Renal cortex interstitium (tissue), 11 donors: ENCODE measurements around the gene GCLC. TPM values are rescaled to one million over a fixed set of nuclear protein-coding genes. Genes with fewer than 3 reads are reported as not detected.

Source experiments
- DNase-seq, 11 donors: peaks; one replicate each; pipeline ENCODE4 v3.0.0-alpha.2; 2013; ENCODE audit warnings: low read depth in 9 of 11, low spot score in 4 of 11; ENCODE audit errors: extremely low read depth in 1 of 11
- polyA plus RNA-seq, 3 donors: library from polyadenylated mRNA; unstranded; fragments of 120-200 nt; gene quantifications; one replicate each; pipeline ENCODE4 v1.2.1, GENCODE V29; 2013; ENCODE audit not compliant: insufficient read length in 3 of 3

The GCLC gene
- polyA plus RNA-seq, 3 donors = 20.5 to 26.1 (median 24.9) TPM

DNA sequence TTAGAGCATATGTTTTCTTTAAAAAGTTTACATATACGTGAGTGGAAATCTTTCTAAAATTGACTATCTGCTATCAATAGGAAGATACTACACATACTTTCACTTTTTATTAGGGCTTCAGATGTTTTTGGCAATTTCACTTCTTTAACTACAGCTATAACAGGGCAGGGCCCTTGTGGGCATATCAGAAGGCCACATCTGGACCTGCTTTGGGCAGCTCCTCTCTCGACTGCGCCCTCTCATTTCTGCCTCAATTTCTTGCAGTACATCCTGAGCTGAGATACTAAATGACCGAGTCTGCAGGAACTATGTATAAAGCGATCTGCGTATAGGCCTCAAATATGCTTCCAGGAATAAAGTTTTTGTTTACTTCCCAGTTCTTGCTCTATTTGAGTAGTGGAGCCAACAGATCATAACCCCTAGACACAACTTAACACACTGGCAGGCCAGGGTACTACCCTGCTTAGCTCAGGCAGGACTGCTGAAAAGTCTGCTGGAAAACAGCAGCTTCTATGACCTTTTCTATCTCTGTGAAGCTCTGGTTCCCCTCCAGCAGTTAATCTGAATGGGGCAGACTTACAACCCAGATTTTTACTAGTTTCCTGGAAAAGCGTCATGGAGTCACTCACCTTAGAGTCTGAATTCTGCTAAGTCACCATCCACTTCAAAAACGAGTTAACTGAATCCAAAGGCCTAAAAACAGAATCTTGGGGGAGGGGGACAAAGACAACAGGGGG lies 12.7 kb downstream of the GCLC start:
- no peak for DNase-seq

DNA sequence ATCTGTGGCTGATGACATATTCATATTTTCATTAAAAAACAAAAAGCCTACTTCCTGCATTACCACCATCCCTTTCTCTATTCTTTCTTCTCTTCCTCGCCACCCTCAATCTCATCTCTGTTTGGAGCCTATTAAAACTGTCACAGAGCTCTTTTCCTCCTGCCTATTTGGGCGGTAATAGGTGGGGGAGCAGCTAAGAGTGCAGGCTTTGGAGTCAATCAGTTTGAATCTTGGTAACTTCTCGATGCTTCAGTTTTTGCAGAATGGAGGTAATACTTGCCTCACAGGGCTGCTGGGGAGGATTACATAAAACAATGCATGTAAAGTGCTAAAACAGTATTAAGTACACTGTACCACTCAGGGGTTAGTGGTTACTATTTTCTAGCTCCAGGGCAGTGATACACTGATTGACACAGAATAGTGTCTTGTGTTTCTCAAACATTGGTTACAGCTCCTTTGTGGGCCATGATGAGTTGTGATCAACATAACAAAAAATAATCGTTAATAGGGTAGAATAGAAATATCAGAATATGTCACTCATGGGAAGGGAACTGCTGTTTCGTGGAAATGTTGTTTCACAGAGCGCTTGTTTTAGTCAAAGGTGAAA lies 14.0 kb downstream of the GCLC start:
- no peak for DNase-seq

DNA sequence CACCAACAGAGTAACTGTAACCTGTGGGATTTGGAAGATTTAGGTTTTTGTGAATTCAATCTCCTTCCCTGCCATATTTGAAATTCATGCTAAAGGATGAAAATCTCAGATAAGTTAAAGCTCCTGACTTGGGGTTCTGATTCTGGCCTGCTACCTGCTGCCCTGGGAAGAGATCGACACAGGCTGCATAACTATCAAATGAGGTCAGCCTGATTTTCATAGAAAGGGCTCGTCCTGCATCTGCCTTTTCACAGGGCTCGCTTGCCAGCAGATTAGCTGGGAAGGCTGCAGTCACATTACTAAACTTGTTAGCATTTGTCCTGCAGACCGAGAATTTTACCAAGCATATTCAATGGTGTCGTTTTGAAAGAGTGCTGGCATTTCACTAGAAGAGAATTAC lies 14.6 kb downstream of the GCLC start:
- no peak for DNase-seq

DNA sequence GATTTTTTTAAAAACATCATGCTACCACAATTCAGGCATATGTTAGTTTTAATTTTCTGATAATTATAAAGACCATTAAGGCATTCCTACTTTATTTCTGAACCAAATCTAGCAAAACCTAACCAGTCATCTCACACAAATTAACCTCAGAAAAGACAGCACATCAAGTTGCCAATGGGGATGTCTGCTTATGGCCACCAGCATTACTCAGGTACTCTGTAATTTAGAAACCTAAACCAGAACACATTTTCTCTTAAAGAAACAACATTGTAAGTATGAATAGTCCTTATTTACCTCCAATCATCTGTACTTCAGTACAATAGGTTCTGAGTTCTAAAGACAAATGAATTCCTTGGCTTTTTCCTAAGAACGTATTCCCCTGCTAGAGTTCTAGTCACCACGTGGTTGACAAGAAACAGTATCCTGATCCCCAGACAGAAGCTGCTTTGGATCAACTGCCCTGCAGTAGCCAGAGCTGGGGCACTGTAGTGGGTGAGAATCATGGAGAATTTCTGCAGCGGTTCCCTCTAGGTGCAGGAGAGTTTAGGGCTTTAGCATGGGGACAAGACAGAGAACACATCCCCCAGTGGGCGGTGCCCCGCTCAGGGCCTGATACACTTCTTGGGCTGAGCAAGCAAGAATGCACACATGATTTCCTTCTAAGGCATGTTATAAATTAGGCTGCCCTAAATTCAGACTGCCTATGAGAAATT lies 15.4 kb downstream of the GCLC start:
- DNase-seq = no peak

DNA sequence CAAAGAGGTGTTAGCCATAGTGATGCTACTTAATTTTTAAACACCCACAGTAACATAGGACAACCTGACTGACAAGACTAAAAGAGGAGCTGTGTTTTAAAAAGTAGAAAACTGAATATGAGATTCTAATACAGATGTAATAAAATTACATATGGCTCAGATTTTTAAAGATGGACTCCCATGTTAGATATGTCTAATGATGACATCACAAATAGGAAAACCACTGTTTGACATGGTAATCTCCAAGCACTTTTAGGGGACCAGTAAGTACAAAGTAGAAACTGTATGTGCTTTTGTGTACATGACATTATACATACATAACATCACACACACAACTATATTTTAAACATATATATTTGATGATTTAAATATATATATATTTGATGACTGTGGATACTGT lies 16.8 kb downstream of the GCLC start:
- DNase-seq = no peak

DNA sequence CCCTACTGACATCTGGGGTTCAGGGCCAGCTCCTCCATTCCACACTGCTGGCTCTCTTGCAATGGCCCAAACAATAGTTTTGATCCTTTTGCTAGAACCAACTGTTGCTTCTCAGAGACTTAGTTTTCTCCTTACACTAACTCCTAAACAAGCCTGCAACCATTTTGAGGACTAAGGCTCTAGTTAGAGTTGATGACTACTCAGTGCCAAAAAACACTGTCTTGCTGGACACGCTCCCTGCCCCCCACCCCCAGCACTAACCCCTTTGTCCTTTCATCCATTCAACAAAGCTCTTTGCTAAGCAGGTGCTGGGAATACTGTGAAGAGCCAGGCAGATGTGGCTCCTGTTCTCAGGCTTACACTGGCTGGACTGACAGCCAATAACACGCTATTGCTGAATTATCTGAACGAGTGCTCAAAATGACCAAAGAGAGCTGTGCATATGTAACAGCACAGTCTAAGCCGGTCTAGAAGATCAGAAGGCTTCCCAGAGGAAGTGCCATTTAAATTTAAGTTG lies 17.6 kb downstream of the GCLC start:
- no peak for DNase-seq

DNA sequence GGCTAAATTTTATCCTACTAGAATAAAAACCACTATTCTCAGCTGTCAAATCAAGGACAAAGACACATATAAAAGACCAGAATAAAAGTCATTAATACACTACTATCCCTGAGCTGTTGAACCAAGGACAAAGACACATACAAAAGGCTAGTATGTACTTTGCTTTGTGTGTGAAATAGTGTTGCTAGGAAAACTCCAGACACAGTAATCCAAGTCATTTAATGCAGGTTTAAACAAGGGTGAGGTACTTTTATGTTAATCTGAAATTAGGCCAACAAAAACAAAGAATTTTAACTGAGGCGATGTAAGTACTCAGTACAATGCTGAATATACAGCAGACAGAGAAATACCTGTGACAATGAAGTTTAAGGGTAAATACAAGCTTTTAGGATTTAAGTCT lies 18.9 kb downstream of the GCLC start:
- DNase-seq = no peak

DNA sequence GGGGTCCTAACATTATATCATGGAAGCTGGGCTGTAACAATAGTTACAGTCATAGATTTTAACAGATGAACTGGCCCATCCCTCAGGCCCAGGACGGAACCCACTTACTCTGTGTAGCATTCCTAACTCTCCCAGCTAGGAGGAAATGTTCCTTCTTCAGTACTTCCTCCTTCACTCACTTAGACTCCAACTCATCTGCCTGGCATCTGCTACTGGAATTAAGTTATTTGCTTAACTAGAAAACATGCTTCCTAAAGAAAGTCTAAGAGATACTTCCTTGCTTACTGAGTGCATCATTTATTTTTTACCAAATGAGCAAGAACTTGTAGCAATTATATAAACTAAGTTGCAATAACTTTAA lies 20.5 kb downstream of the GCLC start:
- no peak for DNase-seq

DNA sequence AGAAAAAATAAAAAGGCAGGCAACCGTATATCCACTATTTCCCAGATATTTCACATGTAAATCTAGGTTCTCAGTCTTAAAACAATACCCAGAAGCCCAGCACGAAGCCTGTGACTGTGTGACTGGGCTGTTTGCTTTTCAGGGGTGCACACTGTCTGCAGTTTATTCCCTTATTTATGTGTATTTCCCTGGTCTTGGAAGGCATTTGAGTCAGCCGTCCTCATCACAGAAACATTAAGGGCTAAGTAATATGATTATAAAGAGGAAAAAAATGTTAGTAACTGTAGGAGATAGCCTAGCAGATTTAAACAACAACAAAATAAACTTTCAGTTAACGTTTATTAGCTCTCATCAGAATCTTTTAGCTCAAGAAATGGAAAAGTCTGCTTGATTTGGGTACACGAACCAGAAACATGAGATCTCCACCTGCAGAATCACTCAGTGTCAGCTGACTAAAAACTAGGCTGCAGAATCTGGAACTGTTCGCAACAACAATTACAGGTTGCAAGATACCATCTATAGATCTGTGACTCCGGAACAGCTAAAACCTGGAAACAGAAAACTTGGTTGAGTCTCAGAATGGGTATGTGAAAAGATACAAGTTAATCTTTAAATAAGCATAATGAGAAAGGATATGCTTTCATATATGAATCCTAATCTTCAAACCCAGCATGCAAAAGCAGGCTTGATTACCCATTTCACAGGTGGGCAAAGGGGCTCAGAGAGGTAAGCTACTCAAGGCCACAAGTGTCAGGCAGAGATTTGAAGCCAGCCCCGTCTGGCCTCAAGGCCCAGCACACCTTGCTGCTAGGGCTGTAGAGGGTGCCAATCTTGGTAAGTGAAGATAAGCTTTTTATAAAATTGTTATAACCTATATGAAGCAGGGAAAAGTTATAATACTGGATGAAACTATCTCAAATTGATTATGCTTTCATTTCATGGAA lies 21.1 kb downstream of the GCLC start:
- DNase-seq = no peak

DNA sequence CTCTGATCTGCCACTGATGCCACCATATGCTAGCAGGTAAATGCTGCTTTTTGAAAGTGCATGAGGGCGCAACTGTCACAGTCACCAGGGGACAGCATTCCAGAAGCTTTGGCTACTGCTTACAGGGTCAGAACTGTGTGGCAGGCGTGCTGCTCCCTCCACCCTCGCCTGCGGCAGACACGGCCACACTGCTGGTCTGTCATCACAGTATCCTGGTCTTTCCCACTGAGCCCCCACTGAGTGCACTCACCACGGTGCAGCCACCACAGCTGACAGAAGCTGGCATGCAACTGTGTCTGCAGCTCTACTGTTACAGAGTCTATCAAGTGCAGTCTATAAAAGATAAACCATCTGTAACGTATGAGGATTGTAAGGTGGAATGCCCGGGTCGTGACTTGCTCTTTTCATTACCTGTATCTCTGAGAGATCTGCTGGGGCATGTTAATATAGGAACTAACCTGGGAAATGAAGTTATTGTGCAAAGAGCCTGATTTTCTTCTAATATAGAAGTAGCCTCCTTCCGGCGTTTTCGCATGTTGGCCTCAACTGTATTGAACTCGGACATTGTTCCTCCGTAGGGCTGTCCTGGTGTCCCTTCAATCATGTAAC lies 24.5 kb downstream of the GCLC start:
- DNase-seq = no peak

DNA sequence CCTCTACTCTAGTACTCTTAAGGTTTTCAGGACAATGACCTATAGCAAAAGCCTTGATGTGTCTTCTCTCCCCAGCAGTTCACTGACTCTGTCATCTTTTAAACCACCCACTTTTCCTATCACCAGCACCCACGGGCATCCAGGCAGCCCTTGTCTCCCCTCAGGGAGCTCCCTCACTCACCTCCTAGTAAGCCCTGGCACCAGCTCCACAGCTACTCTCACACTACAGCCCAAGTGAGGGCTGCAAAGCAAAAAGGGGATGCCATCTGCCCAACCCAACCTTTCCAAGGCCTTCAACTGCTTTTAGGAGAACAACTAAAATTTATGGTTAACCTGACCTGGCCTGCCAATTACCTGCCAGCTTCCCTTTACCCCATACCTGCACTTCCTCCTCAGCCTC lies 26.0 kb downstream of the GCLC start:
- DNase-seq = no peak

DNA sequence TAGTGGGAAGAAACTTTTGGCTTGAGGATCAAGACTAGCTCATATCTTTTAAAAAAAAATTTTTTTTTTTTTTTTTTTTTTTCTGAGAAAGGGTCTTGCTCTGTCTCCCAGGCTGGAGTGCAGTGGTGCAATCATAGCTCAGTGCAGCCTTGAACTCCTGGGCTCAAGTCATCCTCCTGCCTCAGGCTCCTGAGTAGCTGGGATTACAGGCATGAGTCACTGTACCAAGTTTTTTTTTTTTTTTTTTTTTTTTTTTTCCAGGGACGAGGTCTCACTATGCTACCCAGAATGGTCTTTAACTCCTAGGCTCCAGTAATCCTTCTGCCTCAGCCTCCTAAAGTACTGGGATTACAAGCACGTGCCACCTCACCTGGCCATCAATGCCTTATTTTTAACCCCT lies 27.9 kb downstream of the GCLC start:
- DNase-seq = no peak

DNA sequence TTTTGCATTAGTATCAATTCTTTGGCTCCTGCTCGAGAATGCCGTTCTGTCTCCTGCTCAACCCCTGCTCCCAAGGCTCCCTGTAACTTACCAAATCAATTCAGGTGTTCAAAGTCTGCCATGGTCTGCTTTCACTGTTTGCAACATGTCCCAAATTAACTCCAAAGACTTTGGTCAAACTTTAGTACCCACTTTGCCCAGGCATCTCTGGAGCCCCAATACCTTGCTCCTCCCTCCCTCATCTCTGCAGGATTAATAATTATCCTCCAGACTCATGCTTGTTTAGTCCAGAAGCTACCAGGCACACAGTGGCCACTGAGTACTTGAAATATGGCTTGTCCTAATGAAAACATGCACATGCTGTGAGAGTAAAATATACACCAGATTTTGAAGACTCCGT lies 30.2 kb downstream of the GCLC start:
- DNase-seq = no peak

DNA sequence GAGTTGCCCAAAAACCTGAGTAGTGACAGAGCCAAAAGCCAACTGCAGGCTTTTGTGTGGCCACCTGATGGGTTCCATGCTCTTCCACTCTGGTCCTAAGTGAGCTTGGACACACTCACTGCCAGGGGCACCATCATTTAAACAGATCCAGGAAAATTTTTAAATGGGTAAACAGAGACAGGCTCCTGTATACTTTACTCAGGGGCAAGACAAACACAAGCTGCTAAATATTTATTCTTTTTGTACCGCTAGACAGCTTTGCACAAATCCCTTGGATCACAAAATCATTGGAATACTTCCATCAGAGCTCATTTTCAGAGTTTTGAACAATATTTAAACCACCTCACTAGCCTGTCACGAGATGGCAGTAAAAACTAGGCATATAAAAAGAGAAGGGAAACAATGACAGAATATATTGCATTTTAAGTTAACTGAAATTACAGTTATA lies 31.4 kb downstream of the GCLC start:
- no peak for DNase-seq

DNA sequence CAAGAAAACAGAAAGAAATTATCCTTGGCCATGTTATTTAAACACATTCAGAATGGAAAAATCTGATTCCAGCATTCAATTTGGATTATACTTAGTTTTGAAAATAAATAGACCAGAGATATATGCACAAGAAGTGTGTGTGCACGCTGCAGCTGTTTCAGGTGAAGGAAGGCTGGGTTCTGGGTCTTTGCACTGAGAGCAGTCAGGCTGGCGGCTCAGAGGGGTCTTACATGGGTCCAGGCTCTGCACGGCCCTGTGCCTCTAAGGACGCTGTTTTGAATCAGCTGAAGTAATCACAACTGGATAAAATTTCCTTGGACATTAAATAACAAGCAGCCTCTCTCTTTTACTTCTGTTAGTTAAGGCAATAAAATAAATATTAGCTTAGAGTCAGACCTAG lies 31.8 kb downstream of the GCLC start:
- DNase-seq = no peak

DNA sequence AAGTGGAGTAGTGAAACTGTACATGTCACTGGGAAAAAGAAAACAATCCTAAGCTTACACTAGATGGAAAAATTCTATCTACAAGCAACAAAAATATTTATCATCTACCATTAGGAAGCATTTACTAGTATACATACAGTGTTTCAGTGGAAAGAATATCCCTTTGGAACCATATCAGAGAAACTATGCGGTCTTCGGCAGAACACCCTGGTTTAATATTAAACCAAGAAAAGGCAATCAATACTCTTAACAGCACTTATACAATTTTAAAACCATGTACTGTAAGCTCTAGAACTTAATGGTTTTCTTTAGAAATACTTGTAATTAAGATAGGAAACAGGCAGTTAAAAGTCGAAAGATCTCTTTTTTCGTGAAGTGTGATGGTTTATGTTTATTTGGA lies 32.3 kb downstream of the GCLC start:
- DNase-seq = no peak

DNA sequence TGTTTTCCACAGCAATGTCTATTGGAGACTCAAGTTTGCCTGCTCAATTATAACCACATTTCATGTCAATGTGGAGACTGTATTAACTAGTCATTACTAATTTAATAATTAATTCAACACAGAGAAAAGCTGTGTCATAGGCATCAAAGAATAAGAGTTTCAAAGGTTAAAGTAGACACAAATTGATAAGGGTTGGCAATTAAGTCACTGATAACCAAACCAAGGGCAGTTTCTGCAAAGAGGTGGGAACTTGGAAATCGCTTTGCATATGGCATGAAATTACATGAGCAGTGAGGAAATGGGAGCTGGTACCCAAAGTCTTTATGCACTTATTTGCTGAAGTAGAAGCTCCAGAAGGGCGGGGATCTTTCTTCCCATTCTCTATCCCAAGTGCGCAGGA lies 34.2 kb downstream of the GCLC start:
- DNase-seq = no peak

DNA sequence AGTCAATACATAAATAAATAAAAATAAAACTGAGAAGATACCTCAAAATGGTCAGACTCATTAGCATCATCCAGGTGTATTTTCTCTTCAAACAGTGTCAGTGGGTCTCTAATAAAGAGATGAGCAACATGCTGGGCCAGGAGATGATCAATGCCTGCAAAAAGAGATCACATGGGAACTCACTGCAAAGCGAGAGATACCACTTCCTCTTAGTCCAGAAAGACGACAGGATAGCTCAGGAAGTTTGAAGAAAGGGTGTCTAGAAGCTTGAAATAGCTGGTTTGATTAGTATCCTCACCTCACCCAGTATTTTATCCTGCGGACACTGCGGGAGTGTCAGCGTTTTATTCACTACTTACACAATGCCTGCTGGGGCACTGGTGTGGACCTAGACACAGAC lies 38.0 kb downstream of the GCLC start:
- no peak for DNase-seq

DNA sequence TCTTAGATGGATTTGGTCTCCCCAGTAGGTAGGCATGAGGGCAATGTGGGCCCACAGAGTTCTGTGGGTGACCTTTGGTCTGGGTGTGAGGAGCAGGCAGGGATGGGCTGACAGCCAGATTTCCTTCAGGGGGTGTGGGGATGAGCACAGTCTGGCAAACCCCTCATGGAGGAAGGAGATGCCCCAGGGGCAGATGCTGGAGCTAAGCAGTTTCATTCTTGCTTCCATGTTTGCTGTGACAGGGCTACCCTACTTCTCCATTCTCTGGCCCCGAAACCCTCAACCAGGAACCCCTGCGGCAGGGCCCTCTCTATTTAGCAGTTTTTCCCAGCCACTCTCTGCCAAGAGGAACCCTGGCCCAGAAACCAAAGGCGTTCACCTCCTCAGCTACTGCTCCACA lies 40.4 kb downstream of the GCLC start:
- no peak for DNase-seq
